ENCODE data around the gene CD180. TPM values are rescaled to one million over a fixed set of nuclear protein-coding genes. Genes with fewer than 3 reads are reported as not detected.

CD180 gene
- total and polyA plus RNA-seq, 11 donors: 0.08 to 7.7 (median 0.32) TPM

GRCh38 chr5:67142816-67143215 lies 53.8 kb downstream of the CD180 start:
- Histone ChIP-seq H3K36me3 (peaks cover 2 to 100% (median 74%) of the 10 kb centered on the region in 9 donors), H3K4me1 (no peaks in the 10 kb centered on the region), H3K27me3 (no peaks in the 10 kb centered on the region), H3K9me3 (no peaks in the 10 kb centered on the region), H3K27ac (no peak overlapping the region), H3K4me3 (no peak overlapping the region)
- ATAC-seq: peak; percentile 30 to 53 (median 36)
- intact Hi-C loops (cut with DNase I): loop anchor here in 3 of 10 donors (5.0 to 10.0 kb wide), 3 partner anchors 148 to 158 kb away; no protein-coding TSS in a partner anchor
- peak in 1 of 5 donors; percentile 38 for DNase-seq
- WGBS, 4 donors: 64 to 77% (median 71%) methylated on average over 8 of the region's 8 CpGs
- TF ChIP-seq CTCF (IDR thresholded peaks at IDR 0.05) (no peak), POLR2A (IDR thresholded peaks at IDR 0.05) (no peak)

- H3K4me1 ChIP-seq: no peaks in the 10 kb centered on the region
- no peaks in the 10 kb centered on the region for H3K9me3 ChIP-seq
- no peak overlapping the region for H3K4me3 ChIP-seq
- no peak for TF ChIP-seq CTCF (IDR thresholded peaks at IDR 0.05)
- DNase-seq: no peak
- no peaks in the 10 kb centered on the region for H3K27me3 ChIP-seq
- no peak for ATAC-seq
- peaks cover 2 to 100% (median 77%) of the 10 kb centered on the region in 9 donors for H3K36me3 ChIP-seq
- H3K27ac ChIP-seq: no peak overlapping the region
- intact Hi-C loops (cut with DNase I): loop anchor here in 3 of 10 donors (5.0 to 10.0 kb wide), 3 partner anchors 147 to 157 kb away; no protein-coding TSS in a partner anchor
Observed at GRCh38 chr5:67141644-67142043, 55.0 kb downstream of the CD180 start.

- H3K36me3 ChIP-seq: peaks cover 2 to 100% (median 79%) of the 10 kb centered on the region in 9 donors
- TF ChIP-seq POLR2A (IDR thresholded peaks at IDR 0.05): no peak
- no peak for TF ChIP-seq CTCF (IDR thresholded peaks at IDR 0.05)
Observed at GRCh38 chr5:67140413-67140812, 56.2 kb downstream of the CD180 start.

GRCh38 chr5:67139030-67139429 lies 57.6 kb downstream of the CD180 start:
- DNase-seq: no peak
- no peak overlapping the region for H3K4me3 ChIP-seq
- H3K27ac ChIP-seq: no peak overlapping the region
- WGBS, 4 donors: 90 to 94% (median 92%) methylated on average over 5 of the region's 5 CpGs
- ATAC-seq: no peak
- peaks cover 0 to 100% (median 78%) of the 10 kb centered on the region in 9 donors for H3K36me3 ChIP-seq
- TF ChIP-seq CTCF (IDR thresholded peaks at IDR 0.05): no peak
- no peak for TF ChIP-seq POLR2A (IDR thresholded peaks at IDR 0.05)
- intact Hi-C loops (cut with DNase I): loop anchor here in 1 of 10 donors (10.0 kb wide), 1 partner anchor 154 kb away; no protein-coding TSS in a partner anchor
- H3K9me3 ChIP-seq: no peaks in the 10 kb centered on the region
- H3K27me3 ChIP-seq: no peaks in the 10 kb centered on the region
- no peaks in the 10 kb centered on the region for H3K4me1 ChIP-seq

More at GRCh38 chr5:67140413-67140812, 56.2 kb downstream of the CD180 start:
- intact Hi-C loops (cut with DNase I): loop anchor here in 3 of 10 donors (5.0 to 10.0 kb wide), 3 partner anchors 146 to 156 kb away; no protein-coding TSS in a partner anchor
- Histone ChIP-seq H3K4me1 (no peaks in the 10 kb centered on the region), H3K4me3 (no peak overlapping the region), H3K27ac (no peak overlapping the region), H3K27me3 (no peaks in the 10 kb centered on the region), H3K9me3 (no peaks in the 10 kb centered on the region)
- peak in 1 of 4 donors; percentile 8 for ATAC-seq
- 84 to 99% (median 96%) methylated on average over 4 of the region's 4 CpGs for WGBS, 4 donors
- no peak for DNase-seq

All from heart left ventricle (tissue), 16 donors.